K562 (cell line): Measurements from ENCODE around the gene ATXN2L. TPM values are rescaled to one million over a fixed set of nuclear protein-coding genes. Genes with fewer than 3 reads are reported as not detected.

Experiments
- ARHGAP35 ChIP-seq: fragments of 450-650 bp; IDR thresholded peaks from 2 replicates; pipeline ENCODE4 v1.6.1; 2018; ENCODE audit not compliant: partially characterized antibody
- CCNT2 ChIP-seq: IDR thresholded peaks from 2 replicates; pipeline ENCODE4 v1.6.1; 2011; ENCODE audit warnings: borderline replicate concordance, low read depth, mild to moderate bottlenecking, moderate library complexity, mixed read lengths, low read length; ENCODE audit not compliant: insufficient read length; ENCODE audit errors: extremely low read depth
- CEBPB ChIP-seq: fragments of 450-650 bp; IDR thresholded peaks from 2 replicates; pipeline ENCODE4 v1.6.1; 2016; ENCODE audit warnings: missing genetic modification characterization, missing compliant biosample characterization
- EHMT2 ChIP-seq: fragments of 450-650 bp; IDR thresholded peaks from 2 replicates; pipeline ENCODE4 v1.6.1; 2018; ENCODE audit warnings: antibody characterized with exemption
- HDAC6 ChIP-seq: IDR thresholded peaks from 2 replicates; pipeline ENCODE4 v1.6.1; 2012; ENCODE audit warnings: low read depth, mild to moderate bottlenecking, control low read depth, inconsistent platforms, low read length, moderate library complexity
- MTA1 ChIP-seq: fragments of 450-650 bp; IDR thresholded peaks from 2 replicates; pipeline ENCODE4 v1.6.1; 2017; ENCODE audit warnings: borderline replicate concordance
- PHTF2 ChIP-seq: fragments of 250-450 bp; sonication (Bioruptor Pico); IDR thresholded peaks from 2 replicates; pipeline ENCODE4 v1.5.0; 2021; ENCODE audit warnings: mild to moderate bottlenecking
- POU5F1 ChIP-seq: fragments of 150-350 bp; IDR thresholded peaks from 2 replicates; pipeline ENCODE4 v1.6.1; 2014; ENCODE audit warnings: borderline replicate concordance, low read length, low read depth, mild to moderate bottlenecking; ENCODE audit not compliant: partially characterized antibody
- PPARD ChIP-seq: fragments of 250-450 bp; sonication (Bioruptor Pico); IDR thresholded peaks from 2 replicates; pipeline ENCODE4 v1.8.0; 2022; ENCODE audit warnings: inconsistent platforms, mild to moderate bottlenecking, moderate library complexity
- PYGO2 ChIP-seq: fragments of 450-650 bp; IDR thresholded peaks from 2 replicates; pipeline ENCODE4 v1.6.1; 2016; ENCODE audit warnings: mild to moderate bottlenecking, missing genetic modification characterization, moderate library complexity, missing compliant biosample characterization
- RBM22 ChIP-seq: fragments of 200-400 bp; formaldehyde crosslinking; IDR thresholded peaks from 2 replicates; pipeline ENCODE4 v1.6.1; 2018; ENCODE audit warnings: low read length, low read depth; ENCODE audit not compliant: poor library complexity, severe bottlenecking
- RHOXF2B ChIP-seq: fragments of 250-450 bp; sonication (Bioruptor Pico); conservative IDR thresholded peaks from 2 replicates; pipeline ENCODE4 v1.5.1; 2021
- SMARCB1 ChIP-seq: IDR thresholded peaks from 2 replicates; pipeline ENCODE4 v1.6.1; 2011; ENCODE audit warnings: improper control_type of control experiment, low read depth; ENCODE audit not compliant: insufficient read length
- SP2 ChIP-seq: IDR thresholded peaks from 2 replicates; pipeline ENCODE4 v1.6.1; 2011; ENCODE audit warnings: mild to moderate bottlenecking, low read depth, low read length, moderate library complexity; ENCODE audit not compliant: poor library complexity, severe bottlenecking; ENCODE audit errors: extremely low read depth
- TRIM24 ChIP-seq, 2 experiments: fragments of 450-650 bp; IDR thresholded peaks; 2 replicates each; pipeline ENCODE4 v1.6.1; 2016
- ZC3H4 ChIP-seq: sonication (generic); formaldehyde crosslinking; IDR thresholded peaks from 2 replicates; pipeline ENCODE4 v1.9.0; 2021; ENCODE audit warnings: missing genetic modification reagents, borderline replicate concordance
- ZKSCAN3 ChIP-seq: fragments of 250-450 bp; sonication (Bioruptor Pico); IDR thresholded peaks from 2 replicates; pipeline ENCODE4 v1.4.0; 2020
- ZNF143 ChIP-seq: sonication (generic); formaldehyde crosslinking; IDR thresholded peaks from 2 replicates; pipeline ENCODE4 v1.9.0; 2022; ENCODE audit warnings: mild to moderate bottlenecking, missing genetic modification reagents
- ZNF253 ChIP-seq: fragments of 250-450 bp; sonication (Bioruptor Pico); conservative IDR thresholded peaks from 2 replicates; pipeline ENCODE4 v1.6.1; 2021; ENCODE audit warnings: mild to moderate bottlenecking
- polyA plus RNA-seq, 8 experiments: library from polyadenylated mRNA; depleted of rRNA in 4 of 8; stranded (reverse) in 5 of 8; unstranded in 3 of 8; fragments of >200 nt; fragmentation: Nextera tagmentation in 2 of 8; fragmentation: Illumina TruSeq in 1 of 8; extraction: Ambion mirVana in 2 of 8; extraction: Trizol in 1 of 8; gene quantifications; 2 replicates each; pipeline versions ENCODE4 v1.2.1 to v1.2.3, GENCODE V29; 2011 to 2014; ENCODE audit warnings: inconsistent platforms in 1 of 8, missing spikeins in 1 of 8
- total RNA-seq, 7 experiments: library from RNA; depleted of rRNA in 6 of 7; stranded (reverse); fragments of >200 nt in 6 of 7; fragmentation: Illumina TruSeq in 2 of 7; extraction: Trizol in 2 of 7; gene quantifications; 2 replicates each; pipeline versions ENCODE4 v1.2.1 to v1.2.3, GENCODE V29; 2011 to 2021; ENCODE audit warnings: low replicate concordance in 1 of 7
- TF ChIP-seq, protein P1 (sequence below): fragments of 450-650 bp; IDR thresholded peaks from 2 replicates; pipeline ENCODE4 v1.6.1; 2017; ENCODE audit warnings: antibody characterized with exemption, mild to moderate bottlenecking

ATXN2L gene
- total and polyA plus RNA-seq, 9 of the 15 experiments (the other 6 are each of a cell fraction or from before 2014, with no cell fraction given), result 3.8 to 280 (median 37.2) TPM

DNA sequence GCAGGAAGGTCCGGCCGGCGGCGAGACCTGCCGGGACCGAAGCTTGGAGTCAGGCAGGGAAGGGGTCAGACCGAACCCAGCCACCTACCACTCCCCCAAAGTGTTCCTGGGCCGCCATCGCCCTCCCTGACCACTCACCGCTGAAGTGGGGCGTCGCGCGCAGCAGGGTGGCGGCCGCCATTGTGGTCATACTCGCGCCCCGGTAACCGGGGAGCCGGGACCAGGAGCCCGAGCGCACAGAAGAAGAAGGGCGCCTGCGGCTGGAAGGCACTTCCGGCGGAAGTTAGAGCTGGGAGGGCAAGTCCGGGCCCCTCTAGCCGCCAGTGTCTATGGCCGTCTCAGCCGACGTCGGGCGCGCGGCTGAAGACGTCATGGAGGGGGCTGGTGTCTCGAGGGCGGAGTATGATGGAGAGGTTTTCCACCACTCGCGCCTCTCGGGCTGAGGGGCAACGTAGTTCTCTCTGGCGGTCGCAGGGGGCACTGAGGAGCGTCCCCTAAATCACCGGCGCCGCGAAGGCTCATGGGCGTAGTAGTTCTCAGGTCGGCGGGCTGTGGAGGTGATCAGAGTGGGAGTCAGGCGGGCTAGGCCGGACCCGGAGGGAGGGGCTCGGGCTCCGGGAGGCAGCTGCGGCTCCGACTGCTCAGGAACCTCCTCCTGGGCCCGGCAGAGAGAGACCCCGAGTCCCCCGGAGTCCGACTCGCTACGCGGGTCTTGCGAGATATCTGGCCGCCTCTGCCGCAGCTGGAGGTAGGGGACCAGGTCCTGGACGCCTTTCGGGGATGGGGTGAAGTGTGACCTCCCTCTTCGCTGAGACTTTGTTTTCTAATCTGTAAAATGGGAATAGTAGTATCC, 23.5 kb downstream of the ATXN2L start, which contains the start of gene TUFM (continued):
- TF ChIP-seq CCNT2 (peak; percentile 53), TRIM24 (IDR thresholded peaks at IDR 0.05) (peak in 1 of 2 experiments; percentile 88; a peak in 2 of 4 replicates), RHOXF2B (CRISPR knock-in tag) (no peak), MTA1 (peak; percentile 98), POU5F1 (no peak), EHMT2 (no peak), ARHGAP35 (no peak), ZNF253 (CRISPR knock-in tag) (no peak), ZNF143 (CRISPR knock-in tag) (peak; percentile 94), HDAC6 (no peak), SP2 (peak; percentile 97), CEBPB (tag) (no peak), ZKSCAN3 (no peak), RBM22 (no peak), PHTF2 (no peak), PYGO2 (tag) (no peak), PPARD (CRISPR knock-in tag) (no peak), SMARCB1 (no peak), ZC3H4 (no peak)
- TF ChIP-seq, protein P1, sequence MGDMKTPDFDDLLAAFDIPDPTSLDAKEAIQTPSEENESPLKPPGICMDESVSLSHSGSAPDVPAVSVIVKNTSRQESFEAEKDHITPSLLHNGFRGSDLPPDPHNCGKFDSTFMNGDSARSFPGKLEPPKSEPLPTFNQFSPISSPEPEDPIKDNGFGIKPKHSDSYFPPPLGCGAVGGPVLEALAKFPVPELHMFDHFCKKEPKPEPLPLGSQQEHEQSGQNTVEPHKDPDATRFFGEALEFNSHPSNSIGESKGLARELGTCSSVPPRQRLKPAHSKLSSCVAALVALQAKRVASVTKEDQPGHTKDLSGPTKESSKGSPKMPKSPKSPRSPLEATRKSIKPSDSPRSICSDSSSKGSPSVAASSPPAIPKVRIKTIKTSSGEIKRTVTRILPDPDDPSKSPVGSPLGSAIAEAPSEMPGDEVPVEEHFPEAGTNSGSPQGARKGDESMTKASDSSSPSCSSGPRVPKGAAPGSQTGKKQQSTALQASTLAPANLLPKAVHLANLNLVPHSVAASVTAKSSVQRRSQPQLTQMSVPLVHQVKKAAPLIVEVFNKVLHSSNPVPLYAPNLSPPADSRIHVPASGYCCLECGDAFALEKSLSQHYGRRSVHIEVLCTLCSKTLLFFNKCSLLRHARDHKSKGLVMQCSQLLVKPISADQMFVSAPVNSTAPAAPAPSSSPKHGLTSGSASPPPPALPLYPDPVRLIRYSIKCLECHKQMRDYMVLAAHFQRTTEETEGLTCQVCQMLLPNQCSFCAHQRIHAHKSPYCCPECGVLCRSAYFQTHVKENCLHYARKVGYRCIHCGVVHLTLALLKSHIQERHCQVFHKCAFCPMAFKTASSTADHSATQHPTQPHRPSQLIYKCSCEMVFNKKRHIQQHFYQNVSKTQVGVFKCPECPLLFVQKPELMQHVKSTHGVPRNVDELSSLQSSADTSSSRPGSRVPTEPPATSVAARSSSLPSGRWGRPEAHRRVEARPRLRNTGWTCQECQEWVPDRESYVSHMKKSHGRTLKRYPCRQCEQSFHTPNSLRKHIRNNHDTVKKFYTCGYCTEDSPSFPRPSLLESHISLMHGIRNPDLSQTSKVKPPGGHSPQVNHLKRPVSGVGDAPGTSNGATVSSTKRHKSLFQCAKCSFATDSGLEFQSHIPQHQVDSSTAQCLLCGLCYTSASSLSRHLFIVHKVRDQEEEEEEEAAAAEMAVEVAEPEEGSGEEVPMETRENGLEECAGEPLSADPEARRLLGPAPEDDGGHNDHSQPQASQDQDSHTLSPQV, result no peak
